ENCODE measurements around the gene CYP3A5.

CYP3A5 gene

DNA sequence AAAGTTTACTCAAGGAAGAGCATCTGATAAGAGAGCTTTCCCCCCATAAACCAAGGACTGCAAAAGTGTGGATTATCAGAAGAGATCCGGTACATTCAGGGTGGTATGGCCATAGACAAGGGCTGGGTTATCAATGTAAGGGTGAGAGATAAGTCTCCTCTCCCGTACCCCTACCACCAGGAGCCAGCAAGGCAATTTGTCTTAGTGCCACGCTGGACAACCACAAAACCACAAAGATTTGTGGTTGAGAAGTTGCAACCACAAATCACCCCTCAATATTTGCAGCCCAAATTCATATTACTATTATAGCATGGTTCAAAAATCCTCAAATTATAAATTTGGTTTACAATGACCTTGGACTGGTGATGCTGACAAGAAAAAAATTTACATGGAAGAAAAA lies 65.3 kb downstream of the CYP3A5 start:
- Histone ChIP-seq H3K27me3 (ENCODE audit: low read depth, low read length) (no peaks in the 10 kb centered on the region), H3K27ac (ENCODE audit: low read length) (no peak overlapping the region), H3K79me2 (ENCODE audit: low read length) (peaks cover 22% of the 10 kb centered on the region), H3K4me2 (ENCODE audit: low read length) (no peak overlapping the region), H3K9me3 (ENCODE audit: insufficient read depth, low read length) (no peaks in the 10 kb centered on the region), H3K36me3 (replicated peaks; ENCODE audit: low read depth, low read length) (peaks cover 10% of the 10 kb centered on the region), H3K9ac (ENCODE audit: low read length) (no peak overlapping the region), H3K4me1 (ENCODE audit: low read length) (peaks cover 10% of the 10 kb centered on the region), H4K20me1 (ENCODE audit: insufficient read depth, low read length) (no peaks in the 10 kb centered on the region), H3K4me3 (ENCODE audit: low read length) (no peak overlapping the region), H2AFZ (ENCODE audit: low read depth, low read length) (no peak overlapping the region)
- TF ChIP-seq CTCF (IDR thresholded peaks at IDR 0.05; ENCODE audit: low read depth, low read length) (no peak), EZH2phosphoT487 (IDR thresholded peaks at IDR 0.05; ENCODE audit: low read depth) (no peak)

- Histone ChIP-seq H3K79me2 (ENCODE audit: low read length) (no peaks in the 10 kb centered on the region), H3K4me1 (ENCODE audit: low read length) (no peaks in the 10 kb centered on the region), H3K4me2 (ENCODE audit: low read length) (no peak overlapping the region), H3K36me3 (replicated peaks; ENCODE audit: low read depth, low read length) (no peaks in the 10 kb centered on the region), H3K9me3 (ENCODE audit: insufficient read depth, low read length) (no peaks in the 10 kb centered on the region), H3K4me3 (ENCODE audit: low read length) (no peak overlapping the region), H2AFZ (ENCODE audit: low read depth, low read length) (no peak overlapping the region), H3K27me3 (ENCODE audit: low read depth, low read length) (no peaks in the 10 kb centered on the region), H3K9ac (ENCODE audit: low read length) (no peak overlapping the region), H3K27ac (ENCODE audit: low read length) (no peak overlapping the region), H4K20me1 (ENCODE audit: insufficient read depth, low read length) (no peaks in the 10 kb centered on the region)
- no peak for TF ChIP-seq EZH2phosphoT487 (IDR thresholded peaks at IDR 0.05; ENCODE audit: low read depth)
- TF ChIP-seq CTCF (IDR thresholded peaks at IDR 0.05; ENCODE audit: low read depth, low read length), result no peak
These were observed 72.2 kb downstream of the CYP3A5 start for GRCh38 chr7:99607548-99607947.

GRCh38 chr7:99606531-99606930 lies 73.3 kb downstream of the CYP3A5 start:
- Histone ChIP-seq H3K36me3 (replicated peaks; ENCODE audit: low read depth, low read length) (no peaks in the 10 kb centered on the region), H3K79me2 (ENCODE audit: low read length) (no peaks in the 10 kb centered on the region), H3K4me3 (ENCODE audit: low read length) (no peak overlapping the region), H3K4me2 (ENCODE audit: low read length) (no peak overlapping the region), H3K9ac (ENCODE audit: low read length) (no peak overlapping the region), H3K9me3 (ENCODE audit: insufficient read depth, low read length) (no peaks in the 10 kb centered on the region), H3K27me3 (ENCODE audit: low read depth, low read length) (no peaks in the 10 kb centered on the region), H3K4me1 (ENCODE audit: low read length) (no peaks in the 10 kb centered on the region), H2AFZ (ENCODE audit: low read depth, low read length) (no peak overlapping the region), H3K27ac (ENCODE audit: low read length) (no peak overlapping the region), H4K20me1 (ENCODE audit: insufficient read depth, low read length) (no peaks in the 10 kb centered on the region)
- TF ChIP-seq EZH2phosphoT487 (IDR thresholded peaks at IDR 0.05; ENCODE audit: low read depth) (no peak), CTCF (IDR thresholded peaks at IDR 0.05; ENCODE audit: low read depth, low read length) (no peak)

DNA sequence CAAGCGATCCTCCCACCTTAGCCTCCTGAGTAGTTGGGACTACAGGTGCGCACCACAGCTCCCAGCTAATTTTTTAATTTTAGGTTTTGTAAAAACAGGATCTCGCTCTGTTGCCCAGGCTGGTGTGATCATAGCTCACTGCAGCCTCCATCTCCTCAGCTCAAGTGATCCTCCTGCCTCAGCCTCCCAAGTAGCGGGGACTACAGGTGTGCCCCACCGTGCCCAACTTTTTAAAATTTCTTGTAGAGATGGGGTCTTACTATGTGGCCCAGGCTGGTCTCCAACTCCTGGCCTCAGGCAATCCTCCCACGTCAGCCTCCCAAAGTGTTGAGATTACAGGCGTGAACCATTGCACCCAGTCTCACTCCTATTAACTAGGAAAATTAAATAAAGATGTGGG lies 74.3 kb downstream of the CYP3A5 start:
- no peaks in the 10 kb centered on the region for H3K27me3 ChIP-seq (ENCODE audit: low read depth, low read length)
- H3K9ac ChIP-seq (ENCODE audit: low read length), result no peak overlapping the region
- no peaks in the 10 kb centered on the region for H3K9me3 ChIP-seq (ENCODE audit: insufficient read depth, low read length)
- H3K4me2 ChIP-seq (ENCODE audit: low read length), result no peak overlapping the region
- H3K36me3 ChIP-seq (replicated peaks; ENCODE audit: low read depth, low read length), result no peaks in the 10 kb centered on the region
- no peak overlapping the region for H3K27ac ChIP-seq (ENCODE audit: low read length)
- no peak overlapping the region for H2AFZ ChIP-seq (ENCODE audit: low read depth, low read length)
- H3K4me1 ChIP-seq (ENCODE audit: low read length), result no peaks in the 10 kb centered on the region
- no peaks in the 10 kb centered on the region for H4K20me1 ChIP-seq (ENCODE audit: insufficient read depth, low read length)
- no peaks in the 10 kb centered on the region for H3K79me2 ChIP-seq (ENCODE audit: low read length)
- no peak overlapping the region for H3K4me3 ChIP-seq (ENCODE audit: low read length)
- no peak for TF ChIP-seq EZH2phosphoT487 (IDR thresholded peaks at IDR 0.05; ENCODE audit: low read depth)
- TF ChIP-seq CTCF (IDR thresholded peaks at IDR 0.05; ENCODE audit: low read depth, low read length), result no peak

Data from OCI-LY3 (cell line).